Heart right ventricle (tissue), 16 donors: ENCODE results near the gene PTRHD1. TPM values are rescaled to one million over a fixed set of nuclear protein-coding genes. Genes with fewer than 3 reads are reported as not detected.
A peak's percentile ranks its signal among the peaks of the same experiment; 100 is the strongest.

Experiments
- ATAC-seq, 8 donors: fragments of 200-7000 bp; cut with Tn5 transposase; one replicate each; pipeline ENCODE4 v1.9.1; 2020; ENCODE audit warnings: mild to moderate bottlenecking in 8 of 8, moderate library complexity in 8 of 8, moderate number of reproducible peaks in 1 of 8
- DNase-seq, 2 donors: peaks; one replicate each; pipeline ENCODE4 v3.0.0-alpha.2; 2020
- H3K27ac ChIP-seq, 10 donors: fragments of 200-600 bp; sonication (generic) in 2 of 10; one replicate each; pipeline versions ENCODE4 v1.5.0 to v1.8.0; 2020 to 2022; ENCODE audit warnings: mild to moderate bottlenecking in 3 of 10
- H3K27me3 ChIP-seq, 7 donors: fragments of 200-600 bp; one replicate each; pipeline ENCODE4 v1.8.0; 2021 to 2022; ENCODE audit warnings: mild to moderate bottlenecking in 2 of 7
- H3K36me3 ChIP-seq, 9 donors: fragments of 200-600 bp; sonication (generic) in 1 of 9; one replicate each; pipeline versions ENCODE4 v1.5.0 to v1.8.0; 2020 to 2022; ENCODE audit warnings: mild to moderate bottlenecking in 2 of 9
- H3K4me1 ChIP-seq, 9 donors: fragments of 200-600 bp; sonication (generic) in 1 of 9; one replicate each; pipeline versions ENCODE4 v1.5.0 to v1.8.0; 2020 to 2022; ENCODE audit warnings: mild to moderate bottlenecking in 4 of 9
- H3K4me3 ChIP-seq, 10 donors: fragments of 200-600 bp; sonication (generic) in 2 of 10; one replicate each; pipeline versions ENCODE4 v1.5.0 to v1.8.0; 2020 to 2022; ENCODE audit warnings: mild to moderate bottlenecking in 7 of 10, moderate library complexity in 2 of 10
- H3K9me3 ChIP-seq, 11 donors: fragments of 200-600 bp in 10 of 11; sonication (generic) in 2 of 11; one replicate each; pipeline versions ENCODE4 v1.5.0 to v1.8.0; 2013 to 2022; ENCODE audit warnings: mild to moderate bottlenecking in 2 of 11, control low read depth in 1 of 11, moderate library complexity in 1 of 11
- WGBS, 2 donors: extraction: QIAGEN DNeasy Blood & Tissue Kit; methylation state at CpG; one replicate each; pipeline ENCODE4 v1.1.7; 2013; ENCODE audit warnings: inconsistent platforms in 1 of 2; 5-methylcytosine and 5-hydroxymethylcytosine counted together
- intact Hi-C, 10 donors: fragments of 100-400 bp; cut with DNase I; formaldehyde crosslinking; loops; one replicate each; pipeline versions ENCODE4 v1.11.1 to v1.14.2; 2022
- polyA plus RNA-seq, 2 donors: library from polyadenylated mRNA; stranded (reverse); fragments of 200-250 nt; gene quantifications; one replicate each; pipeline ENCODE4 v1.2.3, GENCODE V29; 2013
- total RNA-seq, 10 donors: library from RNA; stranded (reverse); fragmentation: NEBNext Ultra II Directional in 3 of 10; extraction: Animal tissue kit (Norgen Biotek cat#: 25700) in 3 of 10; gene quantifications; one replicate each; pipeline versions ENCODE4 v1.2.1 to v1.2.4, GENCODE V29; 2021 to 2023
- TF ChIP-seq, protein P1 (sequence below), 9 donors: fragments of 200-600 bp; sonication (generic) in 2 of 9; IDR thresholded peaks; one replicate each; pipeline versions ENCODE4 v1.5.0 to v1.8.0; 2021 to 2022; ENCODE audit warnings: antibody characterized with exemption in 9 of 9, mild to moderate bottlenecking in 5 of 9, moderate library complexity in 1 of 9
- donor health status: Arrhythmogenic right ventricular cardiomyopathy.
- donor health status: ischemic (EF 13 %, LVEDD 7.1; RV severe dilation, severe dysfunction).
- donor health status: healthy with polysubstance abuse.
- donor health status: DM: no; HTN: yes; CAD: no.
- donor health status: DM: no; HTN: no; CAD: no.
- donor health status: ischemic (EF 25% LVEDD 6.9; RV normal size, moderate dysfunction).
- donor health status: ischemic (EF 25% LVEDD 5.7; RV mildly dilated, moderate dysfunction).
- donor health status: healthy.
- donor health status: DM: yes; HTN: yes; CAD: no.
- donor health status: Ischemic cardiomyopathy.
- donor health status: ischemic (EF 35%, LVEDD 5.7; RV mildly dilated, moderate dysfunction).
- donor health status: nonischemic (EF 11% LVEDD 7.7; RV severe dilation, severe dysfunction).
- donor health status: DM: yes; HTN: yes; CAD: no.
- donor health status: PGD.
- donor health status: ischemic (EF 29% LVEDD 5.4; RV normal size, mild dysfunction).
- donor health status: nonischemic (EF 23%, LVEDD 6.1; RV moderate dilation, normal function).

Gene PTRHD1
- total and polyA plus RNA-seq, 12 donors: 19.6 to 38.8 (median 31.4) TPM

DNA sequence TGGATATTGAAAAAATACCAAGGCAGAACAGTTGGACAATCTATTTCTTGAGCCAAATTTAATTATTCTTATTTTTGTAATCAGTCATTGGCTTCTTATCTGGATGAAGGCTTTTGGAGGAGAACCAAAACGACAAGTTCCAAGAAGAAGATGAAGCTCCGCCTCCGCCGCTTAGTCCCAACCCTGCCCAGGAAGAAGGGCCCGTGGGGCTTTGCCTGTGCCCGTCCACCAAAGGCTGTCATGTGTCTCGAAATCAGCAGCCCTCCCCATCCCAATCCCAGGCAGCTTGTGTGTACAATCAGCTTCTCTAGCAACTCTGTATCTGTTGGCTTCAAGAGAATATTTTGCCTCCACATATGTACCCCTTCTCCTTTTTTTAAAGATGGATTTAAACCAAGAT lies 24.6 kb downstream of the PTRHD1 start:
- peaks cover 0 to 70% (median 26%) of the 10 kb centered on the region in 9 donors for H3K36me3 ChIP-seq
- 59 to 74% methylated on average over 7 of the region's 7 CpGs for WGBS, 2 donors
- H3K27ac ChIP-seq: peak overlapping the region in 6 of 10 donors; percentile 13 to 53 (median 34)
- intact Hi-C loops: no loop called here
- H3K4me1 ChIP-seq: peaks cover 0 to 11% (median 5%) of the 10 kb centered on the region in 9 donors
- peak; percentile 46 to 67 for DNase-seq
- peak in 7 of 8 donors; percentile 47 to 63 (median 61) for ATAC-seq
- no peaks in the 10 kb centered on the region for H3K9me3 ChIP-seq
- H3K27me3 ChIP-seq: no peaks in the 10 kb centered on the region
- TF ChIP-seq, protein P1, sequence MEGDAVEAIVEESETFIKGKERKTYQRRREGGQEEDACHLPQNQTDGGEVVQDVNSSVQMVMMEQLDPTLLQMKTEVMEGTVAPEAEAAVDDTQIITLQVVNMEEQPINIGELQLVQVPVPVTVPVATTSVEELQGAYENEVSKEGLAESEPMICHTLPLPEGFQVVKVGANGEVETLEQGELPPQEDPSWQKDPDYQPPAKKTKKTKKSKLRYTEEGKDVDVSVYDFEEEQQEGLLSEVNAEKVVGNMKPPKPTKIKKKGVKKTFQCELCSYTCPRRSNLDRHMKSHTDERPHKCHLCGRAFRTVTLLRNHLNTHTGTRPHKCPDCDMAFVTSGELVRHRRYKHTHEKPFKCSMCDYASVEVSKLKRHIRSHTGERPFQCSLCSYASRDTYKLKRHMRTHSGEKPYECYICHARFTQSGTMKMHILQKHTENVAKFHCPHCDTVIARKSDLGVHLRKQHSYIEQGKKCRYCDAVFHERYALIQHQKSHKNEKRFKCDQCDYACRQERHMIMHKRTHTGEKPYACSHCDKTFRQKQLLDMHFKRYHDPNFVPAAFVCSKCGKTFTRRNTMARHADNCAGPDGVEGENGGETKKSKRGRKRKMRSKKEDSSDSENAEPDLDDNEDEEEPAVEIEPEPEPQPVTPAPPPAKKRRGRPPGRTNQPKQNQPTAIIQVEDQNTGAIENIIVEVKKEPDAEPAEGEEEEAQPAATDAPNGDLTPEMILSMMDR (IDR thresholded peaks at IDR 0.05): no peak
- no peak overlapping the region for H3K4me3 ChIP-seq

DNA sequence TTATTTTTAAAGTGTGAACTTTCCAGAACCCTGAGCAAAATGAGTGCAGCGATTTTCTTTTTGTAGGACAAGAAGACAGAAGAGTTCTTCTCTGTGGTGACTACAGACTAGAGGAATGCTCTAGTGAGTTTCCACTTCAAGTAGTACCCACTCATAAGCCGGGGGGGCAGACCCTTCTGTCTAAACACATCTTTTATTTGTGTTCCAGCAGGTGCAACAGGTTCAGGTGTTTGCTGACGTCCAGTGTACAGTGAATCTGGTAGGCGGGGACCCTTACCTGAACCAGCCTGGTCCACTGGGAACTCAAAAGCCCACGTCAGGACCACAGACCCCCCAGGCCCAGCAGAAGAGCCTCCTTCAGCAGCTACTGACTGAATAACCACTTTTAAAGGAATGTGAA lies 25.2 kb downstream of the PTRHD1 start:
- TF ChIP-seq, protein P1 (IDR thresholded peaks at IDR 0.05): no peak
- Histone ChIP-seq H3K36me3 (peaks cover 0 to 73% (median 28%) of the 10 kb centered on the region in 9 donors), H3K4me1 (peaks cover 0 to 11% (median 5%) of the 10 kb centered on the region in 9 donors), H3K27ac (peak overlapping the region in 5 of 10 donors; percentile 23 to 47 (median 36)), H3K9me3 (no peaks in the 10 kb centered on the region), H3K4me3 (no peak overlapping the region), H3K27me3 (no peaks in the 10 kb centered on the region)
- ATAC-seq: no peak
- DNase-seq: no peak
- 94% methylated on average over 5 of the region's 5 CpGs for WGBS, 2 donors
- intact Hi-C loops: no loop called here

DNA sequence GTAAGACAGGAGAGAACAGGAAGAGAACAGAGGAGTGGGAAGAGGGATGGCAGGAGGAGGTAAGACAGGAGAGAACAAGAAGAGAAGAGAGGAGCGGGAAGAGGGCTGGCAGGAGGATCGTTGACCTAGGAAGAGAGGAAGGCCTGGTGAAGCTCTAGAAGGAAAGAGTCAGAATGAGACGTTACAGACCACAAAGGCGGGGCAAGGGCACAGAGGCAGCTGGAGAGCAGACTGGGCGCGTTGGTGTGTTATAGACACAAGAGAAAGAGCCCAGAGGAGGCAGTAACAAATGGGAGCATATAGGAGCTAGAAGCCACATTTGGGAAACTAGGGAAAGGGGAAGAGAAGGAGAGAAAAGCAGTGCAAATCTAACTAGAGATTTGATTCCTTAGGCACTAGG lies 26.6 kb downstream of the PTRHD1 start:
- peaks cover 0 to 11% (median 5%) of the 10 kb centered on the region in 9 donors for H3K4me1 ChIP-seq
- ATAC-seq (peak in 1 of 8 donors; percentile 7), DNase-seq (no peak)
- TF ChIP-seq, protein P1 (IDR thresholded peaks at IDR 0.05): no peak
- no peaks in the 10 kb centered on the region for H3K9me3 ChIP-seq
- WGBS, 2 donors: 82 to 85% methylated on average over 6 of the region's 6 CpGs
- peaks cover 0 to 87% (median 36%) of the 10 kb centered on the region in 9 donors for H3K36me3 ChIP-seq
- no peak overlapping the region for H3K4me3 ChIP-seq
- H3K27ac ChIP-seq: peak overlapping the region in 2 of 10 donors; percentile 7 to 29
- intact Hi-C loops: no loop called here
- no peaks in the 10 kb centered on the region for H3K27me3 ChIP-seq

DNA sequence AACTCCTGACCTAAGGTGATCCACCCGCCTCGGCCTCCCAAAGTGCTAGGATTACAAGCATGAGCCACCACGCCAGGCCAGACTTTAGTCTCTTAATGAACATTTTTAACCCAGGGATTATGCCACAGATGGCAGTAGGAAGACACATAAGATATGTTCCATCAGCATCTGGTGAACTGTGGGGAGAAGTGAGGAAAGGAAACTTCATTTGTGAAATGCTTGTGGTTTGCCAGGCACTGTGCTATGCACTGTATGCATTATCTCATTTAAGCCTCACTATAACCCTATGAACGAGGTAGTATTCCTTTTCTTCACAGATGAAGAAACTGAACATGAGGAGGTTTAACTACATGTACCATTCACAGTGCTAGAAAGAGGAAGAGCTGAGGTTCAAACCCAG lies 29.3 kb downstream of the PTRHD1 start:
- H3K36me3 ChIP-seq: peaks cover 0 to 91% (median 28%) of the 10 kb centered on the region in 9 donors

More for the DNA sequence above, 29.3 kb downstream of the PTRHD1 start:
- Histone ChIP-seq H3K4me3 (no peak overlapping the region), H3K27ac (no peak overlapping the region), H3K9me3 (no peaks in the 10 kb centered on the region), H3K27me3 (no peaks in the 10 kb centered on the region), H3K4me1 (peaks cover 0 to 11% (median 4%) of the 10 kb centered on the region in 9 donors)
- WGBS, 2 donors: 95 to 96% methylated on average over 4 of the region's 4 CpGs
- TF ChIP-seq, protein P1 (IDR thresholded peaks at IDR 0.05): no peak
- DNase-seq (no peak), ATAC-seq (no peak)
- intact Hi-C loops: no loop called here
